H1 (cell line): ENCODE measurements around the gene DCANP1. TPM values are rescaled to one million over a fixed set of nuclear protein-coding genes. Genes with fewer than 3 reads are reported as not detected.

ENCODE experiments used
- ATF3 ChIP-seq: IDR thresholded peaks from 2 replicates; pipeline ENCODE4 v1.6.1; 2011; ENCODE audit warnings: low read depth, mild to moderate bottlenecking, low read length; ENCODE audit not compliant: insufficient read depth
- BACH1 ChIP-seq: IDR thresholded peaks from 2 replicates; pipeline ENCODE4 v1.6.1; 2012; ENCODE audit warnings: low read length, improper control_type of control experiment
- JUND ChIP-seq: IDR thresholded peaks from 2 replicates; pipeline ENCODE4 v1.6.1; 2011; ENCODE audit warnings: mild to moderate bottlenecking, improper control_type of control experiment, low read length
- POLR2AphosphoS5 ChIP-seq: IDR thresholded peaks from 2 replicates; pipeline ENCODE4 v1.6.1; 2011; ENCODE audit warnings: low read depth, low read length
- polyA plus RNA-seq, 7 experiments: library from polyadenylated mRNA; depleted of rRNA in 3 of 7; stranded (reverse) in 5 of 7; unstranded in 2 of 7; fragments of >200 nt in 5 of 7; fragments of 200-250 nt in 2 of 7; gene quantifications; 1 replicate in 5 of 7; 2 replicates in 1 of 7; 4 replicates in 1 of 7; pipeline versions ENCODE4 v1.2.1 to v1.2.3, GENCODE V29; 2011 to 2013; ENCODE audit warnings: missing spikeins in 2 of 7, mixed read lengths in 2 of 7
- total RNA-seq: library from RNA; stranded (reverse); fragmentation: NEBNext Ultra II Directional; extraction: Animal tissue kit (Norgen Biotek cat#: 25700); gene quantifications from 2 replicates; pipeline ENCODE4 v1.2.1, GENCODE V29; 2021

The DCANP1 gene
- total and polyA plus RNA-seq, 2 of the 8 experiments (the other 6 are each of a cell fraction or from before 2014, with no cell fraction given) = not detected

- TF ChIP-seq ATF3 (no peak), JUND (no peak), BACH1 (no peak), POLR2AphosphoS5 (no peak)
Observed at GRCh38 chr5:135480511-135480910, 33.4 kb upstream of the DCANP1 start (continued).
